Hematopoietic multipotent progenitor cell treated with erythropoietin and hydrocortisone succinate and interleukin-3 and kit ligand, for 6 days (in vitro differentiated cells): Measurements from ENCODE around the gene TRMT2A.
"Not testable (repeated sequence)": the region's sequence is repeated elsewhere in the genome, so short reads cannot be mapped to it uniquely, and the experiment has no call there.

Experiments used
- DNase-seq: peaks from one replicate; pipeline ENCODE4 v3.0.0-alpha.2; 2015

The TRMT2A gene

DNA sequence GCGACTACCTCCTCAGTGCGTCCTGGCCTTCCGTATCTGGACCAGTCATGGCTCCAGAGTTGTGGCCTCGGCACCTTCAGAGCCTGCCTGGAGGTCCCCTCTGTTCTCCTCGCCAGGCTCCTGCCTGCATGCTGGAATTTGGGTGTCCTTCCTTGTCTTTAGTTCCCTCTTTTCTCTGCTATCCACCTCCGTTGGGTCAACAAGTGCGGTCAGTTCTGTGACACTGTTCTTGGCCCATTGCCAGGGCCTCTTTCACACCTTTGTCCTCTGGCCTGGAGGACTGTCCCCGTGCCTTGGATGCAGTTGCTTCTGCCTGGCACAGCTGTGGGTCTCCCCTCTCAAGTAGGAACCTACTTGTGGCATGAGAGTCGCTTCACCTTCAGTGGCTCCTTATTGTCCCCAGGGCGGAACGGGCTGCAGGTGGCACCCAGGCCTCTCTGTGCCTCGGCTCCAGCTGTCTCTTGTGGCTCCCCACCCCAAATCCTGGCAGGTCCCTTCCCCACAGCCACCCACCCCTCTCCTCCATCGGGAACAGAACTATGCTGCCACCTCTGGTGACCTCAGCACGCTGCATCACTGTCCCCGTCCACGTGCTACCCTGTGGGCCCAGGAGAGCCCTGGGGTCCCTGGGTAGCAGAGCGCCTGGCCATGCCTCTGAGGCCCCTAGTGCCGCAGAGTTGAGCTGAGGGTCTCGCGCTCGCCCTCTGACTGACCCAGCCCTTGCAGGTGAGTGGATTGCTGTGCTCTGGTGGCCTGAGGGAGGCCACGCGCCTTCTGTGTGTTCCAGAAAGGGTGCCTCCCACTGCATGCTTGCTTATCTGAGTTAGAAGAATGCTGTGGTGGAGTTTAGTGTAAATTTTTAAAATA, 32.2 kb downstream of the TRMT2A start:
- DNase-seq = peak; percentile 63

DNA sequence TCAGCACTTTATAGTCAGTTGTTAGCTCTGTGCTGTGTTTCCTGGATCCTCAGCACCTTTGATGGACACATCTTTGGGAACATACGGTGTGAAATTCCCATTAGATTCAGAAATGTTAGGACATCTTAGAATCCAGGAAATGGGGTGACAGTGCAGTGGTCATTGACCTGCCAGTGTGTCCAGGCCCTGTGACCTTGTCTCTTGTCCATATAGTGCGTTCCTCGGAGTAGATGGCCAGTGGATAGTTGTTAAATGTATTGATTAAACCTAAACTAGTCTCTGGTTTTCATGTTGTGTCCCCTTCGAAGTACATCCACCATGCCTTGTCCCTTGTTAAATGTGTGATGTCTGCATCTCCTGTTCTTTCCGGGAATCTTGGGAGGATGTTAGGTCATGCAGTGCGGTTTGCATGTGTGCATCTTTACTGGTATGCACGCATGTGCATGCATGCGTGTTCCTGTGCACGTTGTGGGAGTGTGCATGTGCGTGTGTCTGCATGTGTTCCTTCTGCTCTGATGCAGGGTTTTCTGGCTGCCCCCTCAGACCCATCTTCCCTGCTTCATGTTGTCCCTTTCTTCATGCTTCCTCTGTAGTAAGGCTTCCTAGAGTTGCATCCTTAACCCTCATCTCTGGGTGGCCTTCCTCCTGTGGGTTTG, 33.0 kb downstream of the TRMT2A start:
- DNase-seq = no peak

DNA sequence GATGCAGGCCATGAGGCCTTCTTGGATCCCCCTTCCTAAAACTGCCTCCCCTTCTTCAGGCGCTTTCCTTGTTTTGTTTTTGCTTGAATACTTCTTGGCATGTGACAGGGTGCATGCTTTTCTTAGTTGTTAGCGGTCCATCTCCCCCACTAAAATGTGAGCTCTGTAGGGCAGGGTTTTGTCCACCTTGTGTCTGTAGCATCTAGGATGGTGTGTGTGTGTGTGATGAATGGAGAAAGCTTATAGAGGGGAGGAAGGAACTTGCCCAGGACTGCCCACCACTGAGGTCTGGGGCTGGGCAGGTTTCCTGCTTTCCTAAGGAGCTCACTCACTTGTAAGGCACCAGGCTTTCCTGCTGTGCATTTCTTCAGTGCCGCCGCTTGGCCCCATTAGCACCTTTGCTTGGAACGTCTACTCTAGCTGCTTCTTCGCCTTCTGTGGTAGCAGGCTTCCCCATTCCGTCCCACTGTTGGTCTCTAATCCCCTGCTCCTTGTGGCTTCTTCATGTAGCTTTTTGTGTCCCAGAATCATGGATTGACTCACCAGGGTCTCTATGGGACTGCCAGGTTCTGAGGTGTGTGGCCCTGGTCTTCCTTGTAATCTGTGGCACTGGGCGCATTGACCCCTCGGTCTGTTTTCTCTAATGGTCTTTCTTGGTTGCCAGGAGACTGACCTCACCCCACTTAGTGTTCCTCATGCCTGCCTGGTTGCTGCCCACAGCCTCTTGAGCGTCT, 33.7 kb downstream of the TRMT2A start:
- no peak for DNase-seq

DNA sequence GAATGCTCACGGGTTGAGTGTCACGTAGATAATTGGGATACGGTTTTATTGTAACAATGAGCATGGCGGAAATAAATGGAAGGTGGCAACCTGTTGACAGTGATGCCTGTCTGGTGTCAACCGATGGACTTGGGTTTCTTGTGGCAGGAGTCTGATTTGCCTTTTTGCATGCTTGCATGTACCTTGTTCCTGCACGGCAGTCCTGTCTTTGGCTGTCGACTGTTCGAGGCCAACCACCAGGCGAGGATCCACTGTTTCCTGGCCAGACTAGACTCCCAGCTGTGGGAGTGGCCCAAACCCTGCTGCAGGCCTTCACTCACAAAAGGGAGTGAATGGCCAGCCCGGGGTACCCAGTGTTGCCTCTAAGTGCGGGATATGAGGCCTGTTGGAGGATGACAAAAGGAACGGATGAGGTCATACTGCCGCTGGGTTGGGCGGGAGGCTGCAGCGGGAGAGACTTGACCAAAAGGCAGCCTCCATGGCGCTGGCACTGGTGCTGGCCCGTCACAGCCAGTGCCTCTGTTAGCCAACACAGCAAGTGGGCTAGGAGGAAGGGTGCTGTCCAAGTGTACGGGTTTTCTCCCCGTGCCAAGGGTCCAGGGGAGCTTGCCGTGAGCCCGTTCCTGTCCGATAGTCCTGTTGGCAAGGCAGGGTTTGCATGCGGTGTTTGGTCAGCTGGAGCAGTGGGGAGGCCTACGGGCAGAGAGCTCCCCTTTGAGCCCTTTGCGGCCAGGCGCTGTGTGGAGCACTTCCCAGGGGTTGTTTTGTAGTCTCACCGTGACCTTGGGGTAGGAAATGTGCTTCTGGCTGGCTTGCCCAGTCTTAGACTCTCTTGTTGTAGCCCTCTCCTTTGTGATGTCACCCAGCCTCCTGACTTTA, 36.0 kb downstream of the TRMT2A start:
- DNase-seq = peak; percentile 61

DNA sequence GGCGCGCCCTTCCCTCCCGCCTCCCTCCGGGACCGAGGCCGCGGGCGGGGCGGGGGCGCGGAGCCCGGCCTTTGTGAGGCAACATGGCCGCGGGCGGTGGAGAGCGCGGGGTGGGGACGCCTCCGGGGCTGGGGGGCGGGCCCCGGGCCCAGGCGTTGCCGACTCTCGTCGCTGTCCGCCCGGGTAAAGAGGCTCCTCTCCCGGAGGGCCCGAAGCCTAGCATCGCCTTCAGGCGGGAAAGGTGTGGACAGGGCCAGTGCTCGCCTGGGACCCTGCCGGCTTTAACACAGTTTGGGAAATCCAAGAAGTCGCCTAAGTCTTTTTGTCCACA, 36.6 kb downstream of the TRMT2A start:
- peak; percentile 74 for DNase-seq

DNA sequence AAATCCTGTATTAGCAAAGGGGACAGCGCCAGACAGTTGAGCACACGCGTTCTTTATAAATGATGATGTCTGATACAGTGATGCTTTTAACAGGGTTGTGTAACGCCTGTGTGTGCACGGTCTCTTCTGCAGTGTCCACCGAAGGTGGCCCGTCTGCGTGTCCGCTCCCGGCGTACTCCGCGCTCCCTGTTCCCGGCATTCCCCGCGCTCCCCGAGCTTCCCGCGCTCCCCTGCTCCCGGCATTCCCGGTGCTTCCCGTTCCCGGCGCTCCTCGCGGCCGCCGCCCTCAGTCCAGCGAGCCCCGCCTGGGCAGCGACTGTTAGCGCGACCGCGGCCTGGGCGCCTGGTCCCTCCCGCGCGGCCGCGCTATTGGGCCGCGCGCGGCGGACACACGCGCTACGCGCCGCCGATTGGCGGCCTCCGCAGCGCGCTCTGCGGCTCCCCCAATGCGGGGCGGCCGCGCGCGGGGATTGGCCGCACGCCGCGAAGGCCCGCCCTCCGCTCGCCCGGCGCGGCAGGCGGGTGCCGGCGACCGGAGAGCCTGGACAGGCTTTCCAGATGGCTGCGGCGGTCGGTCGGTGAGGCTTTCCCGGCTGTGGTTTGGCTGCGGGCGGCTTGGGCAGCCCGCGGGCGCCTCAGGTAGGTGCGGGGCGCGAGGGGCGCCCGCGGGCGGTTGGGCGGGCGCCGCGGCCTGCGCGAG, 37.1 kb downstream of the TRMT2A start, which contains the start of gene DGCR8:
Gene DGCR8 (plus strand): TSS at position 497 of the 700 bp plus-strand sequence. CDS start 5,723 bp downstream, outside the sequence.
- peak; percentile 88 for DNase-seq

DNA sequence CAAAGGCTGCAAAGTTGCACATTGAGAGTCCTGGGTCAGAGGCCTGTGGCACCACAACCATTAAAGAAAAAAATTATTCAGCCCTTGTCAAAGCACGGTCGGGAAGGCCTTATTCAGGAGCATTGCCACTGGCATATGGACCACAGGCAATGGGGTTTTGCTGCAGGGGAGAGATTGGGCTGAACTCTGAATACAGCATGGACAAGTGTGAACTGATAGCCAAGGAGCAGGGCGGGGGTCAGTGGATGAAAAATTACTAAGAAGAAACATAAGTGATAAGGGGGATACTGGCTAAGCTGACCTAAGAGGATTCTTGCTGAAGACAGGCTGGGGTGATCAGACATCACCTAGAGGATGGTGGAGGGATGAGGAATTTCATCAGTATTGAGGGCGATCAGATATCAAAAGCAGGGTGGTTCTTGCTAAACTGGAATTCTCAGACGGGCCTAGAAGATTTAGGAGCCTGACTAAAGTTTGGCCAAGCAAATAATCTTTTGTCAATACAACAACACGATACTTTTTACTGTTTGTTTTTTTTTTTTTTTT, 40.3 kb downstream of the TRMT2A start:
- DNase-seq = peak; percentile 68

DNA sequence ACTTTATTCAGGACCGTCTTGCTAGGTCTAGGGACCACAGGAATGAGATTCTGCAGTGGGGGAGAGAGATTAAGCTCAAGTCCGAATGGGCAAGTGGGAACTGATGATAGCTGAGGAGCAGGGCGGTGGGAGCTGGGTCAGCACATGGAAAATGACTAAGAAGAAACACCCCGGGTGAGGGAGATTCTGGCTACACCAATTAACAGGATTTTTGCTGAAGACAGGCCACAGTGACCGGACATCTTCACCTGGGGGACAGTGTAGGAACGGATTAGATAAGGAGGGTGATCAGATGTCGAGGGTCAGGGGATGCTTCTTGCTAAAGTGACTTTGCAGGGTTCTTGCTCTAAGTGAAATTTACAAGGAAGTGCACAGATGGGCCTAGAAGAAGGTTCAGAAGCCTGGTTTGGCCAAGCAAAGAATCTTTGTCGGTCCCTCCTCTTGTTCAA, 45.5 kb downstream of the TRMT2A start:
- no peak for DNase-seq

DNA sequence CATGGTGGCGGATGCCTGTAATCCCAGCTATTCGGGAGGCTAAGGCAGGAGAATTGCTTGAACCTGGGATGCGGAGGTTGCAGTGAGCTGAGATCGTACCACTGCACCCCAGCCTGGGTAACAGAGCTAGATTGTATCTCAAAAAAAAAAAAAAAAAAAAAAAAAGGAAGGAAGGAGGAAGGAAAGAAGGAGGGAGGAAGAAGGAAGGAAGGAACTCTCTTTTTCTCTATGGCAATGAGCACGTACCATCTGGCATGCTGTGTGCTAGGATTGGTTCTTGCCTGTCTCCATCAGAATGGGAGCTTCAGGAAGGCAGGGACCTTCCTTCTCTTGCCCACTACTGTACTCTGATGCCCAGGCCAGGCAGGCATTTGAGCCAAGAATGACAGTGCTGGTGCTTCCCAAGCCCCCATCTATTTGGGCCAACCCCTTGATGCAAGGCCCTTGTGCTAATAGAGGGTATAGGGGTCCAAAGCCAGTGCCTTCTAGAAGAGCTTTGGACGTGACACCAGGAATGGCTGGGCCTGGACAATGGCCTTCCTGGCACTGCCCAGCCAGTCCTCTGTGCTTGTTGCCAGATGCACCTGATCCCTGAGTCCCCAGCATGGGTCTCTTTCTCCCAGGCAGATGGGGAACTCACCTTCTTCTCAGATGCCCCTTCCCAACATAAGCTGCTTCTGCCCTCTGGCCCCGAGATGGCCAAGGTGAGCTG, 47.5 kb downstream of the TRMT2A start:
- no peak for DNase-seq

DNA sequence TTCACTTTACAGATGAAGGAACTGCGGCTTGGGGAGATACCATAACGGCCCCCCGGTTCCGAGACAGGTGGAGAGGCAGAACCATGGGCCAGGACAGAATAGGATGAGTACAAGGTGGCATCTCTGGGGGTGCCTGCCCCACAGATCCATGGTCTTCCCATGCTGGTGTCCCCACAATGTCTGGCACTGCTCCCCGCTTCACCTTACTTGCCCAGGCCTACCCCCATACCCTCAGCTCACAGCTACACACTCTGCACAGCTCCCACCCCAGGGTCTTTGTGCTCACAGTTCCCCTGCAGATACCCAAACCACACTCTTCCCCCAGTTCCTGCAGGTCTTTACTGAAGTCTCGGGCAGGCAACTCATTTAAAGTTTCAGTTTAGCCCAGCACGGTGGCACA, 48.4 kb downstream of the TRMT2A start:
- no peak for DNase-seq

DNA sequence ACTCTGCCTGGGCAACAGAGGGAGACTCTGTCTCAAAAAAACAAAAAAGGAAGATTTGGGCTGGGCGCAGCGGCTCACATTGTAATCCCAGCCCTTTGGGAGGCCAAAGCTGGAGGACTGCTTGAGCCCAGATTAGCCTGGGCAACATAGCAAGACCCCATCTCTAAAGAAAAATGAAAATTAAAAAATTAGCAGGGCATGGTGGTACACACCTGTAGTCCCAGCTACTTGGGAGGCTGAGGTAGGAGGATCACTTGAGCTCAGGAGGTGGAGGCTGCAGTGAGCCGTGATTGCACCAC, 49.7 kb downstream of the TRMT2A start:
- not testable (repeated sequence) for DNase-seq

DNA sequence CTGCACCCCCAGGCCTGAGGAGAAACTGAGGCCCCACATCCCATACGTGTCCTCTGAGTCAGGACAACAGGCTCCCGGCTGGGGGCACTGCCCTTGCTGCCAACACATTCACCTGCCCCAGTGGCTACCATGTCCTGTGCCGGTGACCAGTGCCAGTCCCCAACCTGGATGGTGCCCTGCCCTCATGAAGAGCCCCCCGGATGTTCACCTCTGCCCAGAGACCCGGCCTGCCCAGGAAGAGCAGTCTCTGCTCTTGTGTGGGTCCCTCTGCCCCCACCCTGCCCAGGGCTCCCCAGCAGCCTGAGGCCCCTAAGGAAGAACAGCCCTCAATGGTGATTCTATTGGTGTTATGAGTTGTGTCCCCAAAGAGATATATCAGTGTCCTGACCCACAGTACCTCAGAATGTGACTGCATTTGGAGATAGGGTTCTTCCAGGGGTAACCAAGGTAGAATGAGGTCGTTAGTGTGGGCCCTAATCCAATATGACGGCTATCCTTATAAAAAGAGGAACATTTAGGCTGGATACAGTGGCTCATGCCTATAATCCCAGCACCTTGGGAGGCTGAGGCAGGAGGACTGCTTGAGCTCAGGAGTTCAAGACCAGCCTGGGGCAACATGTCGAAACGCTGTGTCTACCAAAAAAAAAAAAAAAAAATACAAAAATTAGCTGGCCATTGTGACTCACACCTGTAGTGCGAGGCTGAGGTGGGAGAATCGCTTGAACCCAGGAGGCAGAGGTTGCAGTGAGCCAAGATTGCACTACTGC, 50.2 kb downstream of the TRMT2A start:
- no peak for DNase-seq

DNA sequence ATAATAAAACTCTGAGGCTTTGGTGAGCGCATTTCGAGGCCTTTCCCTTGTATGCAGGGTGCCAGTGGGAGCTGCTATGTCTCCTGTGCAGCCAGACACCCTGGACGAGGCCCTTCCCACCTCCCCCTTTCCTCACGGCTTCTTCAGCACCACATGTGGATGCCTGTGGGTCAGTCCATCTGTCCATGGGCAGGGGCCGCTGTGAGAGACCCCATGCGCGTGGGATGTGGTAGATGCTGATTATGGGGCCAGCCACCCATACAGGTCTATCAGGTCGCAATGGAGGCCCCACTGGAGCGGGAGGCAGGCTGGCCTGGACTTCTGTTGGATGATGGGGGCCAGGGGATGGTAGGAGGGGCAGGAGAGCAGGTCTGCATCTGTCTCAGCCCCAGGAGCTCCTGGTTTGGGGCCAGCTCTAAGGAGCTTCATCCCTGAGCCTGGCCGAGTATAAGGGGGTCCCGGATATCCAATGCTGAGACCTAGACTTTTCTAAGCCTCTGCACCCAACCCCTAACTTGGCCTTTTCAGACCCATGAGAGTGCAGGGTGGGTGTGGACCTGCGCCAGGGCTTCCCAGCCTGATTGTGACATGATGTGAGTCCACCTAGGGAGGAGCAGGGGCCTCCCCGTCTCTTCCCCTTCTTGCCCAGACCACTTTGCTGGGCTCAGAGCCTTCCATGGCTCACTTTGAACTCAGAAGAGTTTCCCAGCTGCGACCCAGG, 51.0 kb downstream of the TRMT2A start:
- DNase-seq = no peak

DNA sequence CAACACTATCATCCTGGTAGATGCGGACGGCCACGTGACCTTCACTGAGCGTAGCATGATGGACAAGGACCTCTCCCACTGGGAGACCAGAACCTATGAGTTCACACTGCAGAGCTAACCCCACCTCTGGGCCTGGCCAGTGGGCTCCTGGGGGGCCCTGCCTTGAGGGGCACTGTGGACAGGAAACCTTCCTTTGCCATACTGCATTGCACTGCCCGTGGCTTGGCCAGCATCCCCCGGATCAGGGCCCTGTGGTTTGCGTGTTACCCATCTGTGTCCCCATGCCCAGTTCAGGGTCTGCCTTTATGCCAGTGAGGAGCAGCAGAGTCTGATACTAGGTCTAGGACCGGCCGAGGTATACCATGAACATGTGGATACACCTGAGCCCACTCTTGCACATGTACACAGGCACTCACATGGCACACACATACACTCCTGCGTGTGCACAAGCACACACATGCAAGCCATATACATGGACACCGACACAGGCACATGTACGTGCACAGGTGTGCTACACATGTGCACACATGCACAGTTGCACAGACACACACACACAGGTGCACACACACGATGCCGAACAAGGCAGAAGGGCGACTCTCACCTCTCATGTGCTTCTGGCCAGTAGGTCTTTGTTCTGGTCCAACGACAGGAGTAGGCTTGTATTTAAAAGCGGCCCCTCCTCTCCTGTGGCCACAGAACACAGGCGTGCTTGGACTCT, 52.3 kb downstream of the TRMT2A start:
- DNase-seq = no peak

DNA sequence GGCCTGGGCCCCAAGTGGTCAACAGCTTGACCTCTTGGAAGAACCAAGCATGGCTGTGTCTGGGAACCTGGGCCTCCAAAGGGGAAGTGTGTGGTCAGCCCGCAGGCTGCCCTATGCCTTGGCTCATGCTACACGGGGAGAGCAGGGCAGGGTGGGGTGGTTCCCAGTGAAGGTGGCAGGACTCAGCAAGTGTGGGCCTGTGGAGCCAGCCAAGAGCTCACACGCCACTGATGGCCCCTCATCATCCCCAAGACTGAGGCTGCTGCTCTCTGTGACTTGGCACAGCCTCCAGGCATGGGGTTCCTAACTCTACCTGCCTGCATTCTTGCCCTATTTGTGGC, 52.9 kb downstream of the TRMT2A start:
- no peak for DNase-seq

DNA sequence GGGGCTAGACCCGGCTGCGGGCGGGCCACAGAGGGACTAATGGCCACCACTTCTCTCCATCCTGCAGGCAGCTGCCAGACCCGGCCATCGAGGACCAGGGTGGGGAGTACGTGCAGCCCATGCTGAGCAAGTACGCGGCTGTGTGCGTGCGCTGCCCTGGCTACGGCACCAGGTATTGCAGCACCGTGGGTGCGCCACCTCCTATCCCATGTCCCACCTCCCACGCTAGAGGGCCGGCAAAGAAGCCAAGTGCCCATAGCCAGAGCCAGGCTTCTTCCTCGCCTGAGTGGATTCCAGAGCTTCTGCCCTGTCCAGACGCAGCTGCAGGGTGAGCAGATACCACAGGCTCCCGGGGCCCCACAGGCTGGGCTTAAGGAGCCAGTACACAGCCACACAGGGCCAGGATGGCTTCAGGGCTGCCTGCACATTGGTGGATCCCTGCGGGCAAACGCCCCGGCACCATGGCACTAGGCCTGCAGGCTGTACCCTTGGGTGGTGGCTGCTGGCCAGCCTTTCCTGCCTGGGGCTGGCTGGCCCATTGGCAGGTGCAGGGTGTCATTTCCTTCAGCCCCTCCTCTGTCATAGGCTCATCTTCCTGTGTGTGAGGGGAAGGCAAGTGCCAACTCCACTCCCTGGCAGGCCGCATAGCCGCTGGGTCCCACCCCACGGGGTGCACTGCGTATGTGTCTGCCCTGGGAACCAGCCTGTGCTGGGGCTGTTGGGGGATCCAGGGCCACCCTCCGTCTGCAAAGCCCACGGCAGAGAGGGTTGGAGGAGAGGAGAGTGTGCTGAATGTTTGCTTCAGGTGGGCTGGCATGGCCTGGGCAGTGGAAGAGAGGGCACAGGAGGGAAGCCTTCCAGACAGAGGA, 53.5 kb downstream of the TRMT2A start:
- DNase-seq = no peak

DNA sequence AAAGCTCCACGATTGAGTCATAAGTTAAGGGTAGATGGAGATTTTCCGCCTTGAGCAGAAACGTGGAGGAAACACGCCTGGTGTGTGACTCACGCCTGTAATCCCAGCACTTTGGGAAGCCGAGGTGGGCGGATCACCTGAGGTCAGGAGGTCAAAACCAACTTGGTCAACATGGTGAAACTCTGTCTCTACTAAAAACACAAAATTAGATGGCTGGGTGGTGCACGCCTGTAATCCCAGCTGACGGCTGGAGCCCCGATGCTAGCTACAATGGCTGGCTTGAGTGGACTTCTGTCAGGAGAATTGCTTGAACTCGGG, 54.3 kb downstream of the TRMT2A start:
- no peak for DNase-seq

DNA sequence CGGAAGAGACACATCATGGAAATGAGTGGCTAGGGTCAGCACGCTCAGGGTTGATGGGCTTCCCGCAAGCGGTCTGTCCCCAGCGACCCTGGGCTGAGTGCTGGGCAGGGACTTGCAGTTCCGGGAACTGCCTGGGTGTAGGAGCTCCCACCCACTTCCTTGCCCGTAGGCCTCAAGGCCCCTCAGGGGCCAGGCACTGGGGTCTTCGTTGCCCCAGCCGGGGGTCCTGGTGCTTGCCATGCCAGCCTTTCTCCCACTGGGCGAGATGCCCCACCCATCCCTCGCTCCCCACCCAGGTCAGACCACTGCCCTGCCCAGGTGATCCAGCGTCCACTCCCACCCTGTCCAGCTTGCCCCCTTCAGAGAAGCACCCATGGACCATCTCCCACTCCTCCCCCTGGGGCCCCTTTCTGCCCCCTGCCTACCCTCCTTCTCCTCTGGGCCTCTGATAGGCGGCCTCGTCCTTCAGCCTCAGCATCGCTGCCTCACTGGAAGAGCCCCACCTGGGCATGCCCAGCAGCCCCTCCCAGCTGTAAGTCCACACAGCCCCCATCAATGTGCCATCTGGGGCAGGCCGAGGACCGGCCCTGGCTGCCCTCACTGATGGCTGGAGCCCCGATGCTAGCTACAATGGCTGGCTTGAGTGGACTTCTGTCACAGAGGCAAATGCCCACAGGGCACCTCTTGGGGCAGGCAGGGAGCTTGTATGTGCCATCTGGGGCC, 54.8 kb downstream of the TRMT2A start:
- no peak for DNase-seq
